Spleen (tissue), 11 donors: ENCODE results near the gene GPR161. TPM values are rescaled to one million over a fixed set of nuclear protein-coding genes. Genes with fewer than 3 reads are reported as not detected.

Experiments
- DNase-seq: peaks from one replicate; pipeline ENCODE4 v3.0.0-alpha.2; 2020
- H3K27ac ChIP-seq, 8 donors: fragments of 200-600 bp; sonication (generic) in 7 of 8; 1 replicate in 4 of 8; 2 replicates in 4 of 8; pipeline versions ENCODE4 v1.5.0 to v1.8.0; 2016 to 2021; ENCODE audit warnings: inconsistent platforms in 4 of 8, mild to moderate bottlenecking in 4 of 8, moderate library complexity in 1 of 8
- H3K27me3 ChIP-seq, 7 donors: fragments of 200-600 bp; sonication (generic) in 6 of 7; replicated peaks in 1 of 7; 1 replicate in 4 of 7; 2 replicates in 3 of 7; pipeline versions ENCODE4 v1.5.0 to v1.8.0; 2016 to 2021; ENCODE audit warnings: inconsistent platforms in 3 of 7, mild to moderate bottlenecking in 1 of 7
- H3K36me3 ChIP-seq, 6 donors: fragments of 200-600 bp; sonication (generic) in 5 of 6; 1 replicate in 4 of 6; 2 replicates in 2 of 6; pipeline versions ENCODE4 v1.5.0 to v1.8.0; 2016 to 2021; ENCODE audit warnings: inconsistent platforms in 2 of 6
- H3K4me1 ChIP-seq, 6 donors: fragments of 200-600 bp; sonication (generic) in 5 of 6; 1 replicate in 3 of 6; 2 replicates in 3 of 6; pipeline versions ENCODE4 v1.5.0 to v1.8.0; 2016 to 2021; ENCODE audit warnings: inconsistent platforms in 3 of 6
- H3K4me3 ChIP-seq, 8 donors: fragments of 200-600 bp; sonication (generic) in 7 of 8; 1 replicate in 4 of 8; 2 replicates in 4 of 8; pipeline versions ENCODE4 v1.5.0 to v1.8.0; 2016 to 2021; ENCODE audit warnings: inconsistent platforms in 4 of 8, mild to moderate bottlenecking in 4 of 8, moderate library complexity in 2 of 8
- H3K9me3 ChIP-seq, 8 donors: fragments of 200-600 bp; sonication (generic) in 7 of 8; 1 replicate in 4 of 8; 2 replicates in 4 of 8; pipeline versions ENCODE4 v1.5.0 to v1.8.0; 2016 to 2021; ENCODE audit warnings: inconsistent platforms in 4 of 8
- POLR2A ChIP-seq, 3 donors: fragments of 450-650 bp; IDR thresholded peaks; one replicate each; pipeline ENCODE4 v1.5.1; 2017; ENCODE audit warnings: antibody characterized with exemption in 3 of 3, mild to moderate bottlenecking in 1 of 3
- POLR2AphosphoS5 ChIP-seq, 3 donors: sonication (generic); formaldehyde crosslinking; IDR thresholded peaks; one replicate each; pipeline ENCODE4 v1.5.1; 2017; ENCODE audit warnings: antibody characterized with exemption in 3 of 3
- WGBS, 5 donors: extraction: QIAGEN DNeasy Blood & Tissue Kit in 3 of 5; methylation state at CpG; one replicate each; pipeline versions ENCODE4 v1.1.5 to v1.1.7; 2013 to 2018; 5-methylcytosine and 5-hydroxymethylcytosine counted together
- intact Hi-C: fragments of 100-400 bp; cut with DNase I; formaldehyde crosslinking; loops from one replicate; pipeline ENCODE4 v1.15.0; 2023; ENCODE audit warnings: low total_unique reads
- polyA plus RNA-seq, 3 donors: library from polyadenylated mRNA; stranded (reverse); fragments of 200-250 nt; gene quantifications; one replicate each; pipeline ENCODE4 v1.2.1, GENCODE V29; 2013
- total RNA-seq, 7 donors: library from RNA; depleted of rRNA in 3 of 7; stranded (reverse); fragments of >200 nt in 3 of 7; fragmentation: NEBNext Ultra II Directional in 4 of 7; extraction: Animal tissue kit (Norgen Biotek cat#: 25700) in 4 of 7; gene quantifications; one replicate each; pipeline versions ENCODE4 v1.1.0 to v1.2.1, GENCODE V29; 2016 to 2021
- TF ChIP-seq, protein P1 (sequence below), 11 experiments: fragments of 200-600 bp in 7 of 11; fragments of 450-650 bp in 4 of 11; sonication (generic) in 4 of 11; IDR thresholded peaks in 8 of 11; conservative IDR thresholded peaks in 3 of 11; 1 replicate in 7 of 11; 2 replicates in 4 of 11; pipeline versions ENCODE4 v1.4.0 to v1.8.0; 2016 to 2021; ENCODE audit warnings: antibody characterized with exemption in 11 of 11, inconsistent platforms in 4 of 11, mild to moderate bottlenecking in 1 of 11
- donor health status: healthy with polysubstance abuse.
- donor health status: DM: no; HTN: no; CAD: no; lungs with moderate emphysema.
- donor health status: DM: no; HTN: no; CAD: no.
- donor health status: Bipolar disorder and iron deficiency.
- donor health status: healthy.
- donor health status: DM: no; HTN: no; CAD: no.
- donor health status: DM: yes; HTN: yes; CAD: no.

The GPR161 gene
- total and polyA plus RNA-seq, 10 donors, result 0.53 to 5.5 (median 3.6) TPM

DNA sequence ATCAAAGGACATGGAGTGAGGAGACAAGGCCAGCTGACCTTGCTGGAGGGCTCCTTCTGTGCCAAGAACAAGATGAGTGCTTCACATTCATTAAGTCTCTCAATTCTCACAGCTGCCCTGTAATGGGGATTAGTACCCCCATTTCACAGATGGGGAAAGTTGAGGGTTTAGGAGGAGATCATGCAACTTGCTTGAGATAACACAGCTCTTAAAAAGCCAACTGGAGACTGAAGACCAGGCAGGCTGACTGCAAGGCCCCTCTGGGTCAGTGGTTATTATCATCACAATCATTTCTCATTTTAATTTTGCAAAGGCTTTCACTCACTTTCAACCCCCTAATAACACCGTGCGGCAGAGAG lies 46.8 kb downstream of the GPR161 start:
- no peaks in the 10 kb centered on the region for H3K27me3 ChIP-seq
- TF ChIP-seq POLR2AphosphoS5 (IDR thresholded peaks at IDR 0.05) (no peak), POLR2A (IDR thresholded peaks at IDR 0.05) (no peak)
- TF ChIP-seq, protein P1, sequence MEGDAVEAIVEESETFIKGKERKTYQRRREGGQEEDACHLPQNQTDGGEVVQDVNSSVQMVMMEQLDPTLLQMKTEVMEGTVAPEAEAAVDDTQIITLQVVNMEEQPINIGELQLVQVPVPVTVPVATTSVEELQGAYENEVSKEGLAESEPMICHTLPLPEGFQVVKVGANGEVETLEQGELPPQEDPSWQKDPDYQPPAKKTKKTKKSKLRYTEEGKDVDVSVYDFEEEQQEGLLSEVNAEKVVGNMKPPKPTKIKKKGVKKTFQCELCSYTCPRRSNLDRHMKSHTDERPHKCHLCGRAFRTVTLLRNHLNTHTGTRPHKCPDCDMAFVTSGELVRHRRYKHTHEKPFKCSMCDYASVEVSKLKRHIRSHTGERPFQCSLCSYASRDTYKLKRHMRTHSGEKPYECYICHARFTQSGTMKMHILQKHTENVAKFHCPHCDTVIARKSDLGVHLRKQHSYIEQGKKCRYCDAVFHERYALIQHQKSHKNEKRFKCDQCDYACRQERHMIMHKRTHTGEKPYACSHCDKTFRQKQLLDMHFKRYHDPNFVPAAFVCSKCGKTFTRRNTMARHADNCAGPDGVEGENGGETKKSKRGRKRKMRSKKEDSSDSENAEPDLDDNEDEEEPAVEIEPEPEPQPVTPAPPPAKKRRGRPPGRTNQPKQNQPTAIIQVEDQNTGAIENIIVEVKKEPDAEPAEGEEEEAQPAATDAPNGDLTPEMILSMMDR (IDR thresholded peaks at IDR 0.05 in 8 of 11, conservative IDR thresholded peaks at IDR 0.05 in 3 of 11), result no peak
- DNase-seq, result no peak
- 79 to 94% (median 84%) methylated on average over 2 of the region's 2 CpGs for WGBS, 5 donors
- H3K36me3 ChIP-seq, result no peaks in the 10 kb centered on the region
- no peak overlapping the region for H3K4me3 ChIP-seq
- H3K27ac ChIP-seq, result no peak overlapping the region
- H3K9me3 ChIP-seq, result no peaks in the 10 kb centered on the region
- intact Hi-C loops, result no loop called here
- peaks cover 0 to 4% (median 2%) of the 10 kb centered on the region in 6 donors for H3K4me1 ChIP-seq

DNA sequence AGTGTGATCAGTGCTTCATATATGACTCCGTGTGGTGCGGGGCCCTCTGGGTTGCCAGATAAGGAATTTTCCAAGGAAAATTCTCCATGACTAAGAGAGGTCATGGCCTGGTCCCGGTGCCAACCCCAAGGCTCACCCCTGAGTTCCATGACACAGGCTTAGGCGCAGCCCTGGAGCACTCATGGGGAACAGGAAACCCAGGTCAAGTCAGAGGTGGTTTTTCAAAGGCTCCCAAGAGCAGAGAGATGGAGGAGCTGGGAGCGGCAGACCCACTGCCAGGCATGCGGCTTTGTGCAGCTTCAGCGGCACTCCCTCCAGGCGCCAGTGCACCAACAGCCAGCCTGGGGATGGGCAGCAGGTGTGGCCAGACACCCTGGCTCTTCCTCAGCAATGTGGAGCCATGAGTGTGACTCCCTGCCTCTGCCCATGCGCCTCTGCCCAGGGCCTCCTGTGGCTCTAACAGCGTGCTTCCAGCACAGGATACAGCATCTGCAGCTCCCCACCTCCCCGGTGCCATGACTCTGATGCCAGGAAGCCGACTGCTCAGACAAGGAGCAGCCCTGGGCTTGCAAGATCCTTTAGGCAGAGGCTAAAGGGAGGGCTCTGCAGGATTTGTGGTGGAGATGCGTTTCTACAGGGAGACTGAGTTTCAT lies 47.3 kb downstream of the GPR161 start:
- Histone ChIP-seq H3K27me3 (no peaks in the 10 kb centered on the region), H3K36me3 (no peaks in the 10 kb centered on the region), H3K4me1 (peaks cover 0 to 8% (median 7%) of the 10 kb centered on the region in 6 donors), H3K9me3 (no peaks in the 10 kb centered on the region), H3K4me3 (no peak overlapping the region), H3K27ac (no peak overlapping the region)
- DNase-seq, result no peak
- WGBS, 5 donors, result 82 to 94% (median 91%) methylated on average over 5 to 13 of the region's 13 CpGs
- intact Hi-C loops, result no loop called here
- TF ChIP-seq POLR2AphosphoS5 (IDR thresholded peaks at IDR 0.05) (no peak), POLR2A (IDR thresholded peaks at IDR 0.05) (no peak)
- TF ChIP-seq, protein P1 (IDR thresholded peaks at IDR 0.05 in 8 of 11, conservative IDR thresholded peaks at IDR 0.05 in 3 of 11), result no peak

DNA sequence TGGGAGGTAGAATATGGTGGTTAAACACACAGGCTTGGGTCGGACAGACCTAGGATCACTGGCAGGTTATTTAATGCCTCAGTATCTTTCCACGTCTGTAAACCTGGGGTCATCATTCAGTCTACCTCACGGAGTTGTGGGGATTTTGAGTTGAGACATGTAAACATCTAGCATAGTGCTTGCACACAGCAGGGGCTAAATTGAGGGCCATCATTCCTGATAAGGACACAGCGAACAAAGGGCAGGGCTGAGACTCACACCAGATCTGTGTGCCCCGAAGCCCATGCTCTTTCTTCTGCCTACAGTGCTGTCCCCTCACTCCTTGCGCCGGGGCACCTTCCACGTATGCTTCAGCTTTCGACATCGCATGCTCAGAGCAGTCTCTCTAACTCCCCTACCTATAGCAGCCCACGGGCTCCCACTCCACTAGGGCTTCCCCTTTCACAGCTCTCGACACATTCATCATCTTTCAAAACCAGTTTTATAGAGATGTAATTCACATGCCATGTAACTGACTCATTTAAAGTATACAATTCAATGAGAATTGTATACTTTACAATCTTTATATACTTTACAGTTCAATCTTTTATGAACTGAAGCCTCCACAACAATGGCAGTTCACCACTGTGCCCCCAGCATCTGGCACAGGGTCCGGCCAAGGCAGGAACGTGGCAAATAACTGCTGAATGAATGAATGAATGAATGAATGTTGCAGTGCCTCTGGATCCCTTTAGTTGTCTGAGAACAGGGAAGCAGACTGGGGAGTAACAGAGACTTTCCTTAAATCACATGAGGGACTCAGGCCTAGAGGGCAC lies 48.0 kb downstream of the GPR161 start:
- TF ChIP-seq POLR2AphosphoS5 (IDR thresholded peaks at IDR 0.05), result no peak
- no peak for TF ChIP-seq POLR2A (IDR thresholded peaks at IDR 0.05)
- TF ChIP-seq, protein P1 (IDR thresholded peaks at IDR 0.05 in 8 of 11, conservative IDR thresholded peaks at IDR 0.05 in 3 of 11), result no peak
- no peak overlapping the region for H3K27ac ChIP-seq
- WGBS, 5 donors, result 85 to 96% (median 91%) methylated on average over 14 of the region's 14 CpGs
- intact Hi-C loops, result no loop called here
- no peaks in the 10 kb centered on the region for H3K9me3 ChIP-seq
- DNase-seq, result no peak
- H3K27me3 ChIP-seq, result no peaks in the 10 kb centered on the region
- H3K4me1 ChIP-seq, result peaks cover 0 to 8% (median 7%) of the 10 kb centered on the region in 6 donors
- no peaks in the 10 kb centered on the region for H3K36me3 ChIP-seq
- no peak overlapping the region for H3K4me3 ChIP-seq

DNA sequence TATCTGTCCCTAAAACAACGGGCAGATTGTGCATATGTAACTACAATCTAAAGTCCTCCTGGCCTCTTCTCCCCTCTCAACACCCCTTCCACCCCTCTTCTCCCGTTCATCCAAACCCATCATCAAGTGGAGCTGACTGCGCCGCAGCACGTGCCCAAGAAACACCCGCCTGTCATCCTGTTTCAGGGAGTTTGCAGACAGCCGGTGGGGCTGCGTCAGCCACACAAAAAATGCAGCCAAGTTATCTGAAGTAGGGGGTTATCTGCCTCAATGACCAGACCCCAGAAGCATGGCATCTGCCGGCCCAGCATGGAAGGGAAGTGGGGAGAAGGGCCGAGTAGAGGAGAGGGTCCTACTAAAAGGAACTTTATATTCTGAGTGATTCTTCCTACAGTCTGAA lies 49.0 kb downstream of the GPR161 start:
- no peaks in the 10 kb centered on the region for H3K9me3 ChIP-seq
- no peaks in the 10 kb centered on the region for H3K27me3 ChIP-seq
- DNase-seq, result no peak
- WGBS, 5 donors, result 90 to 95% (median 93%) methylated on average over 10 of the region's 10 CpGs
- peaks cover 0 to 8% (median 7%) of the 10 kb centered on the region in 6 donors for H3K4me1 ChIP-seq
- H3K27ac ChIP-seq, result no peak overlapping the region
- no peak overlapping the region for H3K4me3 ChIP-seq
- H3K36me3 ChIP-seq, result no peaks in the 10 kb centered on the region
- TF ChIP-seq, protein P1 (IDR thresholded peaks at IDR 0.05 in 8 of 11, conservative IDR thresholded peaks at IDR 0.05 in 3 of 11), result no peak
- TF ChIP-seq POLR2A (IDR thresholded peaks at IDR 0.05) (no peak), POLR2AphosphoS5 (IDR thresholded peaks at IDR 0.05) (no peak)
- intact Hi-C loops, result no loop called here
